Dermis microvascular lymphatic vessel endothelial cell (primary cell): ENCODE data around the gene NKG7. TPM values are rescaled to one million over a fixed set of nuclear protein-coding genes. Genes with fewer than 3 reads are reported as not detected.

ENCODE experiments used
- DNase-seq, 2 donors: peaks; one replicate each; pipeline versions ENCODE4 v3.0.0 to v3.0.0-alpha.2; 2010; ENCODE audit warnings: low read depth in 2 of 2
- total RNA-seq: library from RNA; depleted of rRNA; stranded (reverse); fragments of >200 nt; gene quantifications from 2 replicates; pipeline ENCODE4 v1.2.1, GENCODE V29; 2014

The NKG7 gene
- total RNA-seq, 1 donor from 2014 or later: not detected

GRCh38 chr19:51391073-51391611 is 18.7 kb upstream of the NKG7 start:
- no peak for DNase-seq

- DNase-seq: no peak
These were observed 16.7 kb upstream of the NKG7 start for GRCh38 chr19:51389143-51389542.

- no peak for DNase-seq
These were observed 15.5 kb upstream of the NKG7 start, which contains the start of gene LIM2 for GRCh38 chr19:51387924-51388389. Gene LIM2 (minus strand): TSS chr19:51387974. CDS start chr19:51387443, 531 bp downstream.

GRCh38 chr19:51386882-51387520 is 14.5 kb upstream of the NKG7 start:
- no peak for DNase-seq

- DNase-seq: no peak
These were observed 9.6 kb upstream of the NKG7 start for GRCh38 chr19:51382004-51382403.

- no peak for DNase-seq
These were observed 7.9 kb upstream of the NKG7 start for GRCh38 chr19:51380379-51380778.

- DNase-seq: no peak
These were observed 5.0 kb upstream of the NKG7 start for GRCh38 chr19:51377422-51377821.

- no peak for DNase-seq
These were observed 3.2 kb upstream of the NKG7 start for GRCh38 chr19:51375504-51376221.

- no peak for DNase-seq
These were observed 319 bp downstream of the NKG7 start for GRCh38 chr19:51372021-51372648.

GRCh38 chr19:51371186-51371690 is 1.2 kb downstream of the NKG7 start:
- DNase-seq: no peak

- DNase-seq: no peak
These were observed 2.2 kb downstream of the NKG7 start for GRCh38 chr19:51370230-51370629.

GRCh38 chr19:51368366-51369282 is 3.8 kb downstream of the NKG7 start, which contains the start of gene CLDND2:
Gene CLDND2 (minus strand): TSS chr19:51369003. CDS start chr19:51368577, 426 bp downstream.
- DNase-seq: no peak

- DNase-seq: peak; percentile 91 to 99
These were observed 4.7 kb downstream of the NKG7 start for GRCh38 chr19:51367565-51368365.

GRCh38 chr19:51367255-51367564 is 5.2 kb downstream of the NKG7 start:
- no peak for DNase-seq

- peak; percentile 95 to 99 for DNase-seq
These were observed 5.8 kb downstream of the NKG7 start for GRCh38 chr19:51366389-51367254.

GRCh38 chr19:51365965-51366388 is 6.5 kb downstream of the NKG7 start, which contains the start of gene ETFB:
Gene ETFB (minus strand): TSS chr19:51366388. CDS start chr19:51366326, 62 bp downstream.
- DNase-seq: no peak

- peak in 1 of 2 donors; percentile 53 for DNase-seq
These were observed 7.1 kb downstream of the NKG7 start for GRCh38 chr19:51365211-51365964.
